Measurements from ENCODE around the gene DBX1. TPM values are rescaled to one million over a fixed set of nuclear protein-coding genes. Genes with fewer than 3 reads are reported as not detected.
A peak's percentile ranks its signal among the peaks of the same experiment; 100 is the strongest.

The DBX1 gene
- total RNA-seq, 2 experiments from 2014 or later = not detected

GRCh38 chr11:20113149-20113438, 47.2 kb downstream of the DBX1 start:
- Mint-ChIP-seq H3K27me3 (ENCODE audit: low read depth) (peaks cover 2% of the 10 kb centered on the region), H3K36me3 (ENCODE audit: low read depth) (no peaks in the 10 kb centered on the region), H3K4me3 (no peak overlapping the region), H3K9me3 (no peaks in the 10 kb centered on the region), H3K4me1 (ENCODE audit: low read depth) (no peaks in the 10 kb centered on the region), H3K27ac (no peak overlapping the region)
- intact Hi-C loops (cut with micrococcal nuclease) = no loop called here
- DNase-seq = no peak
- CTCF ChIA-PET = interaction anchor here (1.2 to 8.2 kb wide), 5 partner anchors 15 to 247 kb away, joined by 4 to 46 read pairs (median 4); no protein-coding TSS in a partner anchor

GRCh38 chr11:20112291-20113148, 47.8 kb downstream of the DBX1 start:
- CTCF ChIA-PET = interaction anchor here (0.9 to 8.2 kb wide), 12 partner anchors 16 to 247 kb away, joined by 3 to 46 read pairs (median 4); no protein-coding TSS in a partner anchor
- H3K27ac Mint-ChIP-seq = no peak overlapping the region
- no peak overlapping the region for H3K4me3 Mint-ChIP-seq
- intact Hi-C loops (cut with micrococcal nuclease) = no loop called here
- DNase-seq = peak; percentile 25
- H3K4me1 Mint-ChIP-seq (ENCODE audit: low read depth) = no peaks in the 10 kb centered on the region
- H3K36me3 Mint-ChIP-seq (ENCODE audit: low read depth) = no peaks in the 10 kb centered on the region
- peaks cover 2% of the 10 kb centered on the region for H3K27me3 Mint-ChIP-seq (ENCODE audit: low read depth)
- no peaks in the 10 kb centered on the region for H3K9me3 Mint-ChIP-seq

- Mint-ChIP-seq H3K27ac (no peak overlapping the region), H3K4me3 (no peak overlapping the region), H3K36me3 (ENCODE audit: low read depth) (no peaks in the 10 kb centered on the region), H3K9me3 (no peaks in the 10 kb centered on the region), H3K4me1 (ENCODE audit: low read depth) (no peaks in the 10 kb centered on the region), H3K27me3 (ENCODE audit: low read depth) (peaks cover 2% of the 10 kb centered on the region)
- no peak for DNase-seq
- CTCF ChIA-PET = interaction anchor here (0.9 to 8.2 kb wide), 11 partner anchors 17 to 244 kb away, joined by 3 to 46 read pairs (median 4); no protein-coding TSS in a partner anchor
- intact Hi-C loops (cut with micrococcal nuclease) = loop anchor here (1.0 kb wide), 2 partner anchors 161 to 174 kb away; no protein-coding TSS in a partner anchor
These were observed 48.4 kb downstream of the DBX1 start for GRCh38 chr11:20111871-20112270.

- Mint-ChIP-seq H3K36me3 (ENCODE audit: low read depth) (no peaks in the 10 kb centered on the region), H3K27me3 (ENCODE audit: low read depth) (peaks cover 2% of the 10 kb centered on the region), H3K4me3 (no peak overlapping the region), H3K9me3 (no peaks in the 10 kb centered on the region), H3K4me1 (ENCODE audit: low read depth) (no peaks in the 10 kb centered on the region), H3K27ac (no peak overlapping the region)
- DNase-seq = peak; percentile 68
- intact Hi-C loops (cut with micrococcal nuclease) = loop anchor here (1.0 kb wide), 2 partner anchors 160 to 173 kb away; no protein-coding TSS in a partner anchor
- CTCF ChIA-PET = interaction anchor here (0.9 to 8.2 kb wide), 11 partner anchors 15 to 244 kb away, joined by 3 to 46 read pairs (median 4); no protein-coding TSS in a partner anchor
These were observed 49.2 kb downstream of the DBX1 start for GRCh38 chr11:20110908-20111669.

GRCh38 chr11:20109731-20110445, 50.4 kb downstream of the DBX1 start:
- Mint-ChIP-seq H3K27me3 (ENCODE audit: low read depth) (peaks cover 2% of the 10 kb centered on the region), H3K27ac (no peak overlapping the region), H3K4me3 (no peak overlapping the region), H3K4me1 (ENCODE audit: low read depth) (no peaks in the 10 kb centered on the region), H3K36me3 (ENCODE audit: low read depth) (no peaks in the 10 kb centered on the region), H3K9me3 (no peaks in the 10 kb centered on the region)
- CTCF ChIA-PET = interaction anchor here (0.8 to 2.7 kb wide), 4 partner anchors 16 to 160 kb away, joined by 3 to 10 read pairs (median 6); no protein-coding TSS in a partner anchor
- no peak for DNase-seq
- intact Hi-C loops (cut with micrococcal nuclease) = no loop called here

Other genes with a start within 250 kb of the DBX1 start
- gene HTATIP2, start 203.2 kb upstream of the DBX1 start, total RNA-seq = 10 to 100 TPM; 78.3 to 80.7 TPM
- 10 to 100 TPM; 31.0 to 33.2 TPM for gene PRMT3, start 227.2 kb upstream of the DBX1 start, total RNA-seq

All from activated naive CD4-positive, alpha-beta T cell treated with anti-CD3 and anti-CD28 coated beads for 36 hours (primary cell).